Sigmoid colon (tissue), 4 donors: ENCODE measurements around the gene ADAM19.

ENCODE experiments used
- CTCF ChIP-seq, 4 experiments: fragments of 450-650 bp in 3 of 4; fragments of 200-600 bp in 1 of 4; IDR thresholded peaks; one replicate each; pipeline ENCODE4 v1.5.1; 2016 to 2019; ENCODE audit warnings: antibody characterized with exemption in 4 of 4, mild to moderate bottlenecking in 3 of 4, moderate library complexity in 2 of 4
- EP300 ChIP-seq, 4 donors: sonication (generic); formaldehyde crosslinking; IDR thresholded peaks; one replicate each; pipeline ENCODE4 v1.6.1; 2017; ENCODE audit warnings: antibody characterized with exemption in 4 of 4
- POLR2A ChIP-seq, 2 donors: fragments of 450-650 bp; IDR thresholded peaks; one replicate each; pipeline ENCODE4 v1.6.1; 2016; ENCODE audit warnings: antibody characterized with exemption in 2 of 2, mild to moderate bottlenecking in 2 of 2, moderate library complexity in 2 of 2

- TF ChIP-seq POLR2A (IDR thresholded peaks at IDR 0.05) (no peak), CTCF (IDR thresholded peaks at IDR 0.05) (no peak), EP300 (IDR thresholded peaks at IDR 0.05) (no peak)
Measured at GRCh38 chr5:157486861-157487260, 88.7 kb downstream of the ADAM19 start.
